NCI-H187 treated with DMSO at 0.1 percent for 48 hours (cell line): ENCODE measurements around the gene SLMAP.
"Not testable (repeated sequence)": the region's sequence is repeated elsewhere in the genome, so short reads cannot be mapped to it uniquely, and the experiment has no call there.

Experiments used
- DNase-seq: peaks from one replicate; lab custom pipeline; 2025; lab: John Stamatoyannopoulos, UW

Gene SLMAP

DNA sequence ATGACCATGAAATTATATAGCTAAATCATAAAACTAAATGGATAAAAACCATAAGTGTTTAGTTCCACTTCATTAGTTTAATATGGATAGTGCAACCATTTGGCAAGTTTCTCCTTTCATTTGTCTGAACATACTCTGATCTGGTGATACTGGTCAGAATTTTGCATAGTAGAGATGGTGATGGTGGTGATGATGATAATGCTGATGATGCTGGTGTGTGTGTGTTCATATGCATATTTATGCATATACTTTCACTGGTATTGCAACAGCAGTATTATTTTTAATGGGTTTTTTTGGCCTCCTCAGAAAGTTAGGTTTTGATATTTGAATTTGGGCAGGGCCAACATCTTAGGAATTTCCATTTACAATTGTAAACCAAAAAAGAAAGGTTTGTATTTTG lies 76.4 kb downstream of the SLMAP start:
- no peak for DNase-seq

DNA sequence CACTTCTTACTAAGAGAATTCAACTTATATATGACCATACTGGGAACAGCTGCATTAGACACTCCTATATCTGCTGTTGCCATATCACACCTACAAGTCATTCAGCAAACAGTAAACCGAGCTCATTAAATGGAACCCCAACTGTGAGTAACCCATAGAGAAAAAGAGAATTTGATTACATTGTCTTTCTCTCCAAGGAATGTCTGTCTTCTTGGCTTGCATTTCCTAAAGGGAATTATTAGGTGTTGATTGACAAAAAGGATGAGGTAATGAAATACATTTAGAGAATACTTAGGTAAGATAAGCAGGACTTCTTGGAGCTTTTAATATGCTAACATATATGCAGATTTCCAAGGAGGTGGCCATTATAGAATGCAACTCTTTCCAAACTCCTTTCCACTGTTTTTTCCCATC lies 76.8 kb downstream of the SLMAP start:
- DNase-seq, result no peak

DNA sequence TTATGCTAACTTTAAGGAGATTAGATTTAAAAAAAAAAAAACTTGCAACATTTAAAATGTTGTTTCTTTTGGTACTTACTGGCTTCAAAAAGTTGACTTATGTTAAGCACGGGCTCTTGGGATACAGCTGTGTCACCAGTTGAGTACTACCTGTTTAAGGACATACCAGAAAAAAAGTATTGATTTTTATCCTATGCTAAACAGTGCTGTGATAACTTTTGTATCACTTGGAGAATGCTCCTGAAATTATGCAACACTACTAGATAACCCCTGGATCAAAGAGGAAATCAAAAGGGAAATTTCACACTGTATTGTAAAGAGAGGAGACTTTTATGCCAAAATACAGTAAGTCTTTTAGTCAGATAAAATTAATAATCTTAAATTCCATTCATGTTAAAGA lies 77.7 kb downstream of the SLMAP start:
- DNase-seq, result no peak

DNA sequence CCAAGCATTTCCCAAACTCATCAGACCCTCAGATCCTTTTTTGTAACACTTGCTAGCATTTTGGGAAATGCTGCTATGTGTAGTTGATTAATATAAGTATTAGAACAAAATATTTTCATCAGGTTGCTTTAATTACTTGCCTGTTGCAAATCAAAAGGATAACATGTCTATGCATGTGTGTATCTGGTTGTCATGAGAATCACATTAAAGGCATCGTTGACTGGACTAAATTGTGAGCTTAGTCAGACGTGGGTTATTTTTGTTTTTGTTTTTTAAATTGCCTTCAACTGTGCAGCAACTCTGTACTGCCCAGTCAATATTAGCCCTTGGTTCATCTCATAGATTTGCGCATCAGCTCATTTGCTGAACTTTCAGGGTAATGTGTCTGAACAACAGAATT lies 81.6 kb downstream of the SLMAP start:
- DNase-seq, result no peak

DNA sequence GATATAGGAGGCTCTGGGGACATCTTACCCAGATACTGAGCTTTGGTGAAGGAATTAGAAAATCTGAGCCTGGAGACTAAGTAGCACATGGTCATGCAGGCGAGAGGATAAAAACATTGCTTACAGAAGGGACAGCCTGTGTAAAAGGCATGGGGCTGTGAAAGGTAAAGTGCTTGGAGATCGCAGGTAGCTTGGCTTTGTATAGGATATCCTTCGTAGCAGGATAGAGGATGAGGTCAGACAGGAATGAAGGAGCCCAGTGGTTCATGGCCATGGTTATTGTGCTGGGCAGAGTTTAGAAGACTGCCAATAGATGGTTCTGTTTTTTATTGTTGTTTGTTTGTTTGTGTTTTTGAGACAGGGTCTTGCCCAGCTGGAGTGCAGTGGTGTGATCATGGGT lies 82.5 kb downstream of the SLMAP start:
- DNase-seq, result no peak

DNA sequence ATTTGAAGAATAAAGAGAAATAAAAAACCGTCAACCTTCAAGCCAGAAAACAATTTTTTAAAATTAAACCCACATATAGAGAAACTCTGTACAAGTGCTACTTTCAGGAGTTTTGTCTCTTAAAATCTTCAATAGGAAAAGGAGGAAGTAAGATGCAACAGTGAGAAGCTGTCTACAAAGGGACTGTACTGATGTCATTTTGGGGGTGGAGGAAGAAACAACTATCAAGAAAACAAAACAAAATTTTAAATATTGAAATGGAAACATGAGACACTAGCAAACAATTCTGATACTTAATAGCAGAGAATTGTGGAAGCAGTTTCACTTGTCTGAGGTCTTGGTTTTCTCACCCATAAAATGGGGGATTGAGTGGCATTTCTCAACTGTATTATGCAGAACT lies 84.4 kb downstream of the SLMAP start:
- no peak for DNase-seq

DNA sequence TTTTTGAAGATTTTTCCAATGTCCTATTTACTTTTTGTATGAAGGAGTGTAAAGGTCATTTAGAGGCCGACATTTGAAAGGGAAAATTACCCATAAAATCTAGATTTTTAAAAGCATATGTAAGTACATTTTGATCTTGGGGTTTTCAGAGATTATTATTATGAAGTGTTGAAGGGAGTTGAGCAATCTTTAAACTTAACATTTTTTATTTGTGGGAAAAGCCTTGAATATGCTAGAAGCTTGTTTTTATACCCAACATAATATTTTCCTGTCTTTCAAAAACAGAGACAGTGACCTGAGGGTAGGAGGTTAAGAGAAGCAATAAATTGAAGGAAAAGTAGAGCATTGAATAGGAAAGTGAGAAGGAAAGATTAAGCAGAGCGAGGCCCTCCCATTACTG lies 85.7 kb downstream of the SLMAP start:
- DNase-seq, result no peak

DNA sequence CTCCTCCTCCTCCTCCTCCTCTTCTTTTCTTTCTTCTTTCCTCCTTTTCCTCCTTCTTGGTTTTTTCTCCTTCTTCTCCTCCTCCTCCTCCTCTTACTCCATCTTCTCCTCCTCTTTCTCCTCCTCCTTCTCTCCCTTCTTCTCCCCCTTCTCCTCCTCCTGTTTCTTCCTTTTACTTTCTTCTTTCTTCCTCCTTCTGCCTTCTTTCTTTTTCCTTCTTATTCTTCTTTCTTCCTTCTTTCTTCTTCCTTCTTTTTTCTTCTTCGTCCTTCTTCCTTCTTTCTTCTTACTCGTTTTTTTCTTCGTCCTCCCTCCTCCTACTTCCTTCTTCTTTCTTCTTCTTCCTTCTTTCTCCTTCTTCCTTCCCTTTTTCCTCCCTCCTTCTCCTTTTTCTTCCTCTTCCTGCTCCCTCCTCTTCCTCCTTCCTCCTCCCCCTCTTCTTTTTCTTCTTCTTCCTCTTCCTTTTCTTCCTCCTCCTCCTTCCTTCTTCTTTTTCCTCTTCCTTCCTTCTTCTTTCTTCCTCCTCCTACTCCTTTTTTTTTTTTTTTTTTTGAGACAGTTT lies 92.1 kb downstream of the SLMAP start:
- no peak for DNase-seq

DNA sequence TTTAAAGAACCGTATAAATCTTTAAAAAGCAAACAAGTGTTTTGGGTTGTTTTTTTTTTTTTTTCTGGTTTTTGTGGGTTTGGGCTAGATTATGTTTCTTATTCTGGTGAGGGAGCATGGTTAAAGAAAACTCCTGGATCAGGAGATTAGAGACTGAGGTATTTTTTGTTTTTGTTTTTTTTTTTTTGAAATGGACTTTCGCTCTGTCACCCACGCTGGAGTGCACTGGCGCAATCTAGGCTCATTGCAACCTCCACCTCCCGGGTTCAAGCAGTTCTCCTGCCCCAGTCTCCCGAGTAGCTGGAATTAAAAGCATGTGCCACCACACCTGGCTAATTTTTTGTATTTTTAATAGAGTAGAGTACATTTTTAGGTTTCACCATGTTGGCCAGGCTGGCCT lies 95.2 kb downstream of the SLMAP start:
- no peak for DNase-seq

DNA sequence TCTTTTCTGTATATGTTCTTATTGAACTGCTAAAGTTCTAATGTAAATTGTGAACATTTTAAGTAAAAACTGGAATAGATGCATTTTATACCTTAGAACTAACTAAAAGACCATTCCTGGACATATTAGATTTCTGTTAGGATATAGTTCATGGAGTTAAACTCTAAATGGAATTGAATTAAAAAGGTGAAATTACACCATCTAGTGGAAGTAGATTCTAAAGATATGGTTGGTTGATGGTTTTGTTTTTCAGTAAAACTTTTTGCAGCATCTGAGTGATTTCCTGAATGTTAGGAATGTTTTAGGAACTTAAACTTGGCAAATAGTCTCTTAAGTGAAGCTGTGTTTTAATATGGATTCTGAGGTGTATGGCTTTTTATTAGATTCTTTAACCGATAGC lies 96.8 kb downstream of the SLMAP start:
- no peak for DNase-seq

DNA sequence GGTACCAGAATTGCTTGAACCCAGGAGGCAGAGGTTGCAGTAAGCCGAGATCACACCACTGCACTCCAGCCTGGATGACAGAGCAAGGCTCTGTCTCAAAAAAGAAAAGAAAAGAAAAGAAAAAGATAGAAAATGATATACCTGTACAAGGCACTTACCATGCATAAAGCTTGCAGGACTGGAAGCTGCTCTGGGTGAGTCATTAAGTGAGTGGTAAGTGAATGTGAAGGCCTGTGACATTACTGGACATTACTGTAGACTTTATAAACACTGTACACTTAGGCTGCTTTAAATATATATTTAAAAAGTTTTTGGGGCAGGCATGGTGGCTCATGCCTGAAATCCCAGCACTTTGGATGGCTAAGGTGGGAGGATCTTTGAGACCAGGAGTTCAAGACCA lies 99.2 kb downstream of the SLMAP start:
- no peak for DNase-seq

DNA sequence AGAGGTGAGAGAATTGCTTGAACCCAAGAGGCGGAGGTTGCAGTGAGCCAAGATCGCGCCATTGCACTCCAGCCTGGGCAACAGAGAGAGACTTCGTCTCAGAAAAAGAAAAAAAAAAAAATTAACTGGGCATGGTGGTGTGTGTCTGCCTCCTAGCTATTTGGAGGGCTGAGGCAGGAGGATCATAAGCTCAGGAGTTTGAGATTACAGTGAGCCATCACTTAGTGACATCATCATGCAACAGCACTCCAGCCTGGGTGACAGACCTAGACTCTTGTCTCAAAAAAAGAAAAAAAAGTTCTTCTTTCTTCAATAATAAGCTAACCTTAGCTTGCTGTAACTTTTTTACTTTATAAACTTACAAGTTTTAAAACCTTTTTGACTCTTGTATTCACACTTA lies 99.8 kb downstream of the SLMAP start:
- DNase-seq, result no peak

DNA sequence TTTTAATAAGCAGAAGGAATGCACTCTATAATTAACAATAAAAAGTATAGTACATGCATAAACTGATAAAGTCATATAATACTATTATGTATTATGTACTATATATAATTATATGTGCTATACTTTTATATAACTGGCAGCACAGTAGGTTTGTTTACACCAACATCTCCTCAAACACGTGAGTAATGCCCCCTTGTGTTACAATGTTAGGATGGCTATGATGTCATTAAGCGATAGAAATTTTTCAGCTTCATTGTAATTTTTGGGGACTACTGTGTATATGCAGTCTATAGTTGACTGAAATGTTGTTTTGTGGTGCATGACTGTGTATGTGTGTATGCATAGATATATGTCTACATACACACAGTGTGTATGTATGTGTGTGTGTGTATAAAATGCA lies 100.6 kb downstream of the SLMAP start:
- no peak for DNase-seq

DNA sequence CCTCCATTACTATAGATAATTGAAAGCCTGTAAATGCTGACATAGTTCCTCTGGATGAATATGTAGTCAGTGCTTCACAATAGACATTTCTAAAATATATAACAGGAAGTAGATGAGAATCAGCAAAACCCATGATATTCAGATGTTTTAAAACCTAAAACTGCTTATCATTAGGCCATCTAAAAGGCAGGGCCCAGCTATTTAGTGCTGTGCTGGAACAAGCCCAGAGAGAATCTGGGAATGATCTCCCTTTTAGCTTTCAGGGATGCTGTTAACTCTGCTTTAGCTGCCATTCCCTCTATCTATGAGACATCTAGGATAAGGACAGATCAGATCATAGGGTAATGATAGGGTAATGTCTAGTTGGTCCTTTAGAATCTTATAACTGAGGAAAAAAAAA lies 106.8 kb downstream of the SLMAP start:
- DNase-seq, result no peak

DNA sequence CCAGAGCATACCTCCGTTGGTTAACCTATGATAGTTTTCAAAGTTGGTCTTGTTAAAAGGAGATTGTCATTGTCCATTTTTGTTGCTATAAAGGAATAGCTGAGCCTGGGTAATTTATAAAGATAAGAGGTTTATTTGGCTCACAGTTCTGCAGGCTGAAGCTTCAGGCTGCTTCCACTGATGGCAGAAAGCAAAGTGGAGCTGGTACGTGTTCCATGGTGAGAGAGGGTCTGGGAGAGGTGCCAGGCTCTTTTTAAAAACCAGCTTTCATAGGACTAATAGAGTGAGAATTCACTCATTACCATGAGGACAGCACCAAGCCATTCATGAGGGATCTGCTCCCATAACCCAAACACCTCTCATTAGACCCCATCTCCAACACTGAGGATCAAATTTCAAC lies 107.3 kb downstream of the SLMAP start:
- no peak for DNase-seq

DNA sequence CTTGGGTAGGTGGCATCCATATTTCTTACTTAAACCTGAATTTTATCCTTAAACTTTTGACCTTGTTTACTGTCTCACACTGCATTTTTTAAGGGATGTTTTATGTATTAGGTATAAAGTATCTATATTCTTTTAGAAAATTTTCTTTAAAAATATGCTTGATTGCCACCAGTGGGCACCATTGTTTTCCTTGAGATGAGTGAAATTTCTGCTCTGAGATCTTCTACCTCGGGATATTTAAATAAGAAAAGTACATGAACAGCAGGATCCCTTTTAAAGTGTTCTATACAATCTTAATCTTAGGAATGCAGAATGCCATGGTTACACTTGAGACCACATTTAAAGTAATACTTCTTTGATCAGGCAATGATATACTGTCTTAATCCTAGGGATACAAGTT lies 108.7 kb downstream of the SLMAP start:
- no peak for DNase-seq

DNA sequence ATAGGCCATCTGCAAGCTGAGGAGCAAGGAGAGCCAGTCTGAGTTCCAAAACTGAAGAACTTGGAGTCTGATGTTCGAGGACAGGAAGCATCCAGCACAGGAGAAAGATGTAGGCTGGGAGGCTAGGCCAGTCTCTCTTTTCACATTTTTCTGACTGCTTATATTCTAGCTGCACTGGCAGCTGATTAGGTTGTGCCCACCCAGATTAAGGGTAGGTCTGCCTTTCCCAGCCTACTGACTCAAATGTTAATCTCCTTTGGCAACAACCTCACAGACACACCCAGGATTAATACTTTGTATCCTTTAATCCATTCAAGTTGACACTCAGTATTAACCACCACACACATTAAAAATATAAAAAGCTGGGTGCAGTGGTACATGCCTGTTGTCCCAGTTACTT lies 113.0 kb downstream of the SLMAP start:
- DNase-seq, result not testable (repeated sequence)

DNA sequence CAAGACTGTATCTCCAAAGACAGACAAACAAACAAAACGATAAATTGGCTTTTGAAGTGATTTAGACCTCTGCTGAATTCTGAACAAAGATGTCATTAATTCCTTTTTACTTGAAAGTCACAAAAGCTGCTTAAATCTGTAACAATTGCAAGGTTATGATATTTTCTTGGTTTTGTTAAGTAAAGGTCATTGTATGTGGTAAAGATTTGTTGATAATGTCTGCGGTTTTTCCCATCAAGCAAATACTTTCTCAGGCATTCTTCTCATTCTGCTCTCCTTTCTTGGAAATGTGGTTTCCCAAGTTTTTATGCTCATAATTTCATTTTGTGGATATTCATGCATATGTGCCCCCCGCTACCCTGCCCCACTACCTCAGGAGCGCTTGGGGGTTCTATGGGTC lies 116.5 kb downstream of the SLMAP start:
- DNase-seq, result no peak

DNA sequence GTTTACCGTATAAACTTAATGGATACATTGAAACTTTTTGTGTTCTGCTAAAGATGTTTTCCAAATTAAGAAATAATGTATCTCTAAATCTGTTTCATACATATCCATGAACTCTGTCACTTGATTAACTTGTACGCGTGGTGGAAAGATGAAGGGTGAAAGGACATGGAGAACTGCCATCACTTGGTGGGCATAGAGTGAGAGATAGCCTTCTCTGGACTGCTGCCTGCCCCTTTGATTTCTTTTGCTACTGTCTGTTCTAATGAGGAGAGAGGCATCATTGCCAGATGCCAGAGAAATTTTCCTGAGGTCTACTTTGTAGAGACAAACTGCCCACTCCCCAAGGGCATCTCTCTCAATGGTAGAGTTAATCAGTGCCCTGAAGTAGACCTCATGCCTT lies 120.5 kb downstream of the SLMAP start:
- no peak for DNase-seq

DNA sequence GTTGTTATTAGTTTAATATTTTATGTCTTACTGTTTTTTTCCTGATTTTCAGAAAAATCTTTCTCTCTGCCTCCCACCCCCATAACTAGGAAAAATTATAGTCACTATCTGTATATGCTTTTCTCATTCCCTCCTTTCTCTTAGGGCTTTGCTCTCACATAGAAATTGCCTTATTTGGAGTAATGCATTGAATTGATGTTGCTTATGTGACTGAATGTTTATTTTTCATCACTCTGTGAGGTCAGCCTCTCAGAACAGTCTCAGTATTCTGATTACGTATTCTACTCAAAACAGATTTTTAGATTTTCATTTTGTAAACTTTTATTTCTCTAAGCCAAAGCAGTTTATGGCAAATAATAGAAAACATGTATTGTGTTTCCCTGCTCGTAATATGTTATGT lies 121.0 kb downstream of the SLMAP start:
- DNase-seq, result no peak

DNA sequence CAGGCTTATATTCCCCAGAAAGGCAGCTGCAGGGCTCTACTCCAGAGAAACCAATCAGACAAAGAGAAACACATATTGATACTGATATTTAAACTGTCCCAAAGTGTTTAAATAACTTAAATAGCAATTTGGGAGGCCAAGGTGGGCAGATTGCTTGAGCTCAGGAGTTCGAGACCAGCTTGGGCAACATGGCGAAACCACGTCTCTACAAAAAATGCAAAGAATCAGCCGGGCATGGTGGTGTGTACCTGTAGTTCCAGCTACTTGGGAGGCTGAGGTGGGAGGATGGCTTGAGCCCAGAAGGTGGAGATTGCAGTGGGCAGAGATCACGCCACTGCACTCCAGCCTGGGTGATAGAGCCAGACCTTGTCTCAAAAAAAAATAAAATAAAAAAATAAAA lies 128.3 kb downstream of the SLMAP start:
- not testable (repeated sequence) for DNase-seq

DNA sequence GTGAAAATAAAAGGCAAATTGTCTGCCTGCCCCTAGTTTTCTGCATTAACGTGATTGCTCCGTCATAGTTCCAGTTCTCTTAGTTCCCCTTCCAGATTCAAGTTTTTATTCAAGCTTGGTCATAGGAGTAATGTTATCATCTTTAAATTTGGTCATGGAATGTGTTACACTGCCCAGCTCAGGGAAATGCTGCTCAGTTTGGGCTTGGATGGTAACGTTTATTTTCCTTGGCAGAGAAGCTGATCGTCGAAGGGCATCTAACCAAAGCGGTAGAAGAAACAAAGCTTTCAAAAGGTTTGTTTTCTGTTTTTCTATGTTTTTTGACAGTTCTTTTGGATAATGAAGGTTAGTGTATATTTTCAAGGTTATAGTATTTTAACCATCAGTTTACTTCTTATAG lies 133.7 kb downstream of the SLMAP start:
- DNase-seq, result no peak

DNA sequence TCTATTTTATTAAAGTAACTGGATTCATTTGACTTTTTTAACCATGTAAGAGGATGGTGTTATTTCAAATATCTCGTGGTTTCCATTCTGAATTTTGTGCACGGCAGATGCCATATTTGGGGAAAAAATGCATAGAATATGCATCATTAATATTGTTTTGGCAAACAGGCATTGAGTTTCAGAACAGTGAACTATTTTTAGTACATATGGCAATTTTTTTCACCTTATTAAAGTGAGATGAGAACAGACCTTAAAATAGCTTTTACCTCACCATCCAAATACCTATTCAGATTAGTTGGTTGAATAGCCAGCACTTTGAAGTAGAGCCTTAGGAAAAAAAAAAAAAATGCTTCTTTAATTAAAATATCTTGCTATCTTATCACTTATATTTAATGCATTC lies 134.8 kb downstream of the SLMAP start:
- no peak for DNase-seq

DNA sequence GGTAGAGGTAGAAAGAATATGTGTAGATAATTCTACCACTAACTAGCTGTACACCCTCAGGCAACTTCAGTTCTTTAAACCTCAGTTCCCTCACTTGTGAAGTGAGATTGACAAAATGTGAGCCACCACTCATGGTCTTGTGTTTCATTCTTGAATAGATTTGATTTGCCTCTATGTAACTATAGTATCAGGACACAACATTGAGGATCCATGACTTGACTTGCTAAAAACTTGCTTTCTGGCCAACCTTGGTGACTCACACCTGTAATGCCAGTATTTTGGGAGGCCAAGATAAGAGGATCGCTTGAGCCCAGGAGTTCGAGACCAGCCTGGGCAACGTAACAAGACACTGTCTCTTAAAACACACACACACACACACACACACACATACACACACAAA lies 136.3 kb downstream of the SLMAP start:
- DNase-seq, result no peak

DNA sequence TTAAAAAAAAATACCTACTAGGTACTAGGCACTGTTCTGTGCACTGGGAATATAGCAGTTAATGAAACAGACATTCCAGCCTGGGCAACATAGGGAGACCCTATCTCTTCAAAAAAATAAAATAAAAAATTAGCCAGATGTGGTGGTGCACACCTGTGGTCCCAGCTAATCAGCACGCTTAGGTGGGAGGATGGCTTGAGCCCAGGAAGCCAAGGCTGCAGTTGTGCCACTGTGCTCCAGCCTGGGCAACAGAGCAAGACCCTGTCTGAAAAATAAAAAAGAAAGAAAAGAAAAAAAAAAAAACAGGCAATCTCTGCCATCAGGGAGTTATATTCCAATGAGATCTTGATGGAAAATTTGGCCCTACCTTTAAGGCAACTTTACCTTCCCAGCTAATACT lies 137.0 kb downstream of the SLMAP start:
- DNase-seq, result no peak
